GM19099 (cell line): ENCODE measurements around the gene MKS1.

Source experiments
- POLR2A ChIP-seq: IDR thresholded peaks from 3 replicates; pipeline ENCODE4 v1.6.1; 2011; ENCODE audit warnings: low read depth; ENCODE audit not compliant: insufficient read length; ENCODE audit errors: extremely low read depth

MKS1 gene

DNA sequence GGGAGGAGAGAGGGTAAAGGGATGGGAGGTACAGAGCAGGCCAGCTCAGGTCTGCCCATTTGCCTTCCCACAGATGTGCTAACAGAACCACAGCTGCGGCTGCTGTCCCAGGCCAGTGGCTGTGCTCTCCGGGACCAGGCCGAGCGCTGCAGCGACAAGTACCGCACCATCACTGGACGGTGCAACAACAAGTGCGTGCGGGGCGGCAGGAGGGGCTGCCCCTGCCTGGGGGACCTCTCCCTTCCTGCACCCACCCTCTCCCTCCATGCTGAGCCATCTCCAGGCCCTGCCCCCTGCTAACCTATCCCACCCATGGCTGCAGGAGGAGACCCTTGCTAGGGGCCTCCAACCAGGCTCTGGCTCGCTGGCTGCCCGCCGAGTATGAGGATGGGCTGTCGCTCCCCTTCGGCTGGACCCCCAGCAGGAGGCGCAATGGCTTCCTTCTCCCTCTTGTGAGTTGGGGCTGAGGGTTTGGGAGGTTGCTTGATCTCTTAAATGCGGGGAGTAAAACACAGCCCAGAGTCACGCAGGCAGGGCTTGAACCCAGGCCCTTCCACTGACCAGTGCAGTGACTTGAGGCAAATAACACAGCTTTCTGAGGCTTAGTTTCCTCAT, 25.3 kb downstream of the MKS1 start:
- no peak for TF ChIP-seq POLR2A

DNA sequence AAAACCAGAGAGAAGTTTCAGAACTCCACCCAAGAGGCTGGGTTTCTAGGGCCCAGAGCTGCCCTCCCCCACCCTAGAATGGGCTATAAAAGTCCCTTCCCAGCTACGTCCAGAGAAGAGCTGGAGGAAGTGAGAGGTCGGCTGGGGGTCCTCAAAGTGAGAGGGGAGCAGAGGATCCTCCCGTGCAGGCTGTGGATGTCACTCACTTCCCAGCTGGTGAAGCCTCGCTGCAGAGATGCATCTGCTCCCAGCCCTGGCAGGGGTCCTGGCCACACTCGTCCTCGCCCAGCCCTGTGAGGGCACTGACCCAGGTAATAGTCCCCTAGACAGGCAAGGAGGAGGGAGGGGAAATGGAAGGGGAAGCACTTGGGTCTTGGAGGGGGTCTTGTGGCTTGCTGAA, 26.4 kb downstream of the MKS1 start, which contains the start of gene EPX:
EPX (plus strand) TSS at position 115 of the 400 bp plus-strand sequence; CDS start at position 236, 121 bp downstream.
- TF ChIP-seq POLR2A: no peak

DNA sequence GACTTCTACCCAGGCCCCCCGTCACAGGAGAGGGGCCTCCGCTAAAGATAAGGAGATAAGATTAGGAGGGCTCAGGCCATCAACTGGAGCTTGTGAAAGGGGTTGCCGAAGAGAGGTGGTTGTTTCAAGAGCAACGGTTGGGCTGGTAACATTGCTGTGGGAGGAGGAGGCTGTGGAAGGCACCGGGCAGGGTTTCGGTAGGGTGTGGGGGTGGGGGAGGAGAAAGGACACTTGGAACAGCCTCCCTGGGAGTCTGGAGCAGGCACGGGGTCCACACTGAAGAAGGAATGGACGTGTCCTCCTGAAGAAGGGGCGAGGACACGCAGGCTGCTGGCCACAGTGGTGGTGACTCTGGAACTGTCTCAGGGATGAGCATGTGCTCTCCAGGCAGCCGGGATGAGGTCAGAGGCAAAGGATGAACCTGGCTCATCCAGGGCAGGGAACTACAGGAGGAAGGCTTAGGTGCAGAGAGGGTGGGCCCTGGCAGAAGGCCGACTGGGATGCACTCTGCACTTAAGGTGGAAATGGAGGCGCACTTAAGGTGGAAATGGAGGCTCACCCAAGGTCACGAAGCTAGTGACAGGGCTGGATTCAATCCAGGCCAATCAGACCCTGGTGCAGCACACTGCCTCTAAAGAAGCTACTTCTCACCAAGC, 27.7 kb downstream of the MKS1 start:
- TF ChIP-seq POLR2A: no peak

DNA sequence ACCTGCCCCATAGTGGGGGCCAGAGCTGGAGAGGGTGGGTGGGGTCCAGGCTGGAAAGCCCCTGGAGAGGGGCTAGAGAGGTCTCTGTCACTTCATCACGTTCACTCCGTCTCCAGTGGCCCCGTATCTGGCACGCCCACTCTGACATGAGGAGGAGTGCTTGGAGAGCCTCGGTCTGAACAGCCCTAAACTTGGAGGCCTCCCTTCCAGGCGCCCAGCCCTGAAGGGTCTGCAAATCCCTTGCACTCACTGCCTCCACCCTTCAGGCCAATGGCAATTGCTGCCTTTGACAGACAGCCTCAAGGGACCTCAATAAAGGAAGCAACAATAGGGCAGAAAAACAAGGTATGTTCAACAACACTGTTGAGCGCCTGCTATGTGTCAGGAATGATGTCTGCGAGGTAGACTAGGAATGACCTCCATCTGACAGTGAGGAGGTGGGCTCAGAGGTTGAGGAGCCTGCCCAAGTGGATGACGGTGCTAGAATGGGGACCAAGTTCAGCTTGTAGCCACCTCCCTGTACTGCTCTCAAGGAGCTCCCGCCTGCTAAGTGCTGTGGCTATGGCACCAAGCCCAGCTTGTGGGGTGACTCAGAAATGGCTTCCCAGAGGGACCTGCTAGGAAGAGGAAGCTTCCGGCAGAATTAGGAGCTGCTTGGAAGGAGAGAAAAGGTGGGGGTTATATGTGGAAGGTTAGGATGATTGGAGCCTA, 29.5 kb downstream of the MKS1 start:
- TF ChIP-seq POLR2A: no peak

DNA sequence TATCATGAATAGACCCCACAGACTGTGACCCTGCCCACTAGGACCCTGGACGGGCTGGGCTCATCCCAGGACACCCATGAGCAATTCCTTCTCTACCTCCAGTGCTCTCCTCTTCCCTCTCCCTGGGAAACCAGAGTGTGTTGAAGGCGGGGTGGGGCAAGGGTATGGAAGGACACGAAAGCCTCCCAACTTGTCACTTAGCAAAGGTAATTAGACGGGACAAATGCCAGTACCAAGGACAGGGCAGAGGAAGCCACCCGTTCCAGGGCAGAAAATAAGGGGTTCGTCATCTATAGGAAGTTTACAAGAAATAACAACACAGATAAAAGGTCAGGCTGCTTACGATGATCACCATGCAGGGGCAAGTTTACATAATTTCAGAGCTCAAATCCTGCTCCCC, 31.4 kb downstream of the MKS1 start:
- TF ChIP-seq POLR2A: no peak

DNA sequence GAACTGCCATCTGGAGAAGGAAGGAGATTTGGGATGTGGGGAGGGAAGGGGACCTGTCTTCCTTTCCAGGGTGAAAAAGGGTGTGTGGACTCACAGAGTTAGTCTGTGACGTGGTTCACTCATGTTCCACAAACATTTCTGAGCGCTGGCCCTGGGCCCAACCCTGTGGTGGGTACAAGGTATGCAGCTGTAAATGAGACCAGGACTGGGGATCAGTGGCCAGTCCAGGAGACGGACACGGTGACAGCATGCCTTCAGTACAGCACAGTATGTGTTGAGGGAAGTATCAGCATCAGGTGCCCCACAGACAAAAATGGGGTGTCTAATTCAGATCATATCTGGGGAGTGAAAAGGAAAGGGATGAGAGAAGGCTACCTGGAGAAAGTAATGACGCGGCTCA, 32.0 kb downstream of the MKS1 start:
- no peak for TF ChIP-seq POLR2A

DNA sequence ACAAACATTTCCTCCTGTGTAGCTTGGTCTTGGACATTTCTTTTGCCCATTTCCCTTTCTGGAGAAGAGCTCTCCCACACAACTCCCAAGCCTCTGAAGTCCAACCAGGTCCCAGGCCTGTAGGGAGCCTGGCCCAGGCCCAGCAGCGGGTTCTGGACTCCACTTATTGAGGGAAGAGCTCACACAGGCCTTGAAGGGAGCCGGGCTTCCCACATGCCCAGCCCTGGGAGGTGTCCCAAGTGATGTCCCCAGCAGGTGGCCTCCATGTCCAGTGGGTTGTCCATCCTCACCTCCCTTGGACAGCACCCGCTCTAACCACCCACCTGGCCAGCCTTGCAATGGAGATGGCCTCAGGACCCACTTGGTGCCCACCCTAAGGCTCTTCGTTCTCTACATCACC, 32.5 kb downstream of the MKS1 start:
- TF ChIP-seq POLR2A: no peak

DNA sequence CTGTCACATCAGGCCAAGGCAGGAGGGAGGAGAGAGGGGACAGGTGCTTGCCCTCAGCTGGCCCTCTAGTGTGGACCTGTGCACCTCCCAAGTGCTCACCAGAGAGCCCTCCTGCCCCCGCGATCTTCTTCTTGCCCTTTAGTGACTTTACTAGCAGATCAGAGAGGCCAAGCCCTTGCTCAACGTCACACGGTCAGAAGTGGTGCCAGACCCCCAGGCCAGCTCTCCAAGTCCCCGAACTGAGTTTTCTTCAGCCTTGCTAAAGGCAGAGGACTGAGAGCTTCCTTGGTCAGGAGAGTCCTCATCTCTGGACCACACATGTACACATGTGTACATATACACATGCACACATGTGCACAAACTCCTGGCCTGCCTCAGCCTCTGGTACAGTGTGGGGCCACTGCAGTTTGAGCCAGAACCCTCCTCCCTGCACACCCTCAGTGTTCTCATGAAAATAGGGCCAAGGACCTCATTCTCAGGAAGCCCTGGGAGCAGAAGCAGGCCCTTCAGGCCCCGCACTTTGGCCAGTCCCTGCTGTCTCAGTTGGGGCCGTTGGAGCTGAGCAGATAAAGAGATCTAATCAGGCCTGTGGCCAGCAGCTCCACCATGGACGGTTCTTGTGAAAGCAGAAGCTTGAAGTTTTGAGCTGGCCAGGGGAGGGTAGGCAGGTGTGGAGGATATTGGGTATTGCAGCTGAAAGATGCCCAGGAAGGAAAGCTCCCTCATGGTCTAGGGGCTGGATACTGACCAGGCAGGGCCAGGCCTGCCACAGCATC, 33.9 kb downstream of the MKS1 start:
- TF ChIP-seq POLR2A: no peak

DNA sequence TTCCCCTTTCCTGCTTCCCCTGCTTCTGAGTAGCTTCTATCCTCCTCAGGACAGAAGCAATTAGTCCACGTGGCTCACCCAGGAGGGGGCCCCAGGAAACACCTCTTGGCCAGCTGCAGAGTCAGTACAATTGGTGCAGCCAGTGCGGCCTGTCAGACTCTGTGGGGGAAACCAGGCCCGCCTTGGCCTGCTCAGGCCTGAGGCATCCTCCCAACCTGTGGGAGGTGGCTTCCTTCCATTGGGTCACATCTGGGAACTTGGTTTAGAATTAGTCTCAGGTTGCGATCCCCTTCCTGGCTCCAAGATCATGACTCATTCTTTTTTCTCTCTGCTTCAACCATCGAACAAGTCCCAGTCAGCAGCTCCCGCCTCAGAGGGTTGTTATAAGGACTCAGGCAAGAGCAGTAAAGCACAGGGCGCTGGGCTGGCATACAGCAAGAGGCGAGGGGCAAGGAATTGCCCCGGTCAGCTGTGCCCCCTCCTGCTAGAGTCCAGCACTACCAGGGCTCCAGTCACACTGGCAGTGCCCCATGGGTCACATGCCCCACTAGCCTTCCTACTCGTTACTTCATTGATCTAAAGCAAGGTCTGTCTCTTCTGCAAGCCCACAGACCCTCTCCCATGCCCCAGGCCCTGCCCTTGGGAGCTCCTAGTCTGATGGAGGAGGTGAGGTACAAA, 34.6 kb downstream of the MKS1 start:
- no peak for TF ChIP-seq POLR2A

DNA sequence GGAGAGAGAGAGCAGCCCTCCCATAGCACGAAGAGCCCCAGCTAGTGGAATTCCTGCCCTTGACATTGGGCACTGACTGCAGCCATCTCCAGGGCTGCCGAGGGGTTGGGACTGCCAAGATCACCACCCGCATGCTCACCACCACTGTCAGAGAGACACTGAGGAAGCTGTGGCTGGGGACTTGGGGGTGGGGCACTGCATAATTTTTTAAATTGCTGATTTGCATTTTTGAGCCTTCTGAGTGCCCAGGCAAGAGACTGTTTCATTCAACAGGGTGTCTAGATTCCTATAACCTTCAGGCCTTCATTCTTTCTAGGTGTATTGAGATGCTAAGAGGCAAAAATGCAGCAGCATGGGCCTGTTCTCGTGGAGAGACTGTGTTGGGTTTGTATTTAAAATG, 35.5 kb downstream of the MKS1 start:
- TF ChIP-seq POLR2A: no peak

DNA sequence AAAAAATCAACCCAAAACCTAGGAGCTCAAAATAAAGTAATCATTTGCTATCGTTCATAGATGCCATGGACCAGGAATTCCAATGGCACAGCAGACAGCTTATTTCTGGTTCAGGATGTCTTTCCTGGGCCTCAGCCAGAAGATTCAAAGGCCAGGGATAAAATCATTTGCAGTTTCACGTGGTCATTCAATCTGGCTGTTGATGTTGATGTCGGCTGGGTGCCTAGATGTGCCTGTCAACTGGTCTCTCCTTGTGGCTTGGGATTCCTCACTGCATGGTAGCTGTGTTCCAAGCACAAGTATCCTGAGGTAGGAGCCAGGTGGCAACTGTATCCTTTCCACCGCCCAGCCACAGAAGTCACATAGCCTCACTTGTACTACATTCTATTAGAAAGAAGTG, 37.3 kb downstream of the MKS1 start:
- TF ChIP-seq POLR2A: no peak

DNA sequence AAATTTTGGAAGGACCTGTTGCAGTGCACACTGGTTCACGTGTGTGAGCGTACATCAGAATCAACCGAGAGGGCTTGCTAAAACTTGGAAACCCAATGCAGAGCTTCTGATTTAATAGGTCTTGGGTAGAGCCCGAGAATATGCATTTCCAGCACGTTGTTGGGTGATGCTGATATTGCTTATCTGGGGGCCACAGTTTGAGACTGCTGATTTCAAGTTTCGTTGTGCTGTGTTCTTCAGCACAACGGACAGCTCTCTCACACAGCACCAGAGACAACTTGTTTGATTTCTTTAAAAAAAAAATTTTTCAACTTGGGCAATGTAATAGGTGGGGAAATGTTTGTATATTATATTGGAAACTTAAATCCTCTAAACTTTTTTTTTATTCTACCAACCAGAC, 42.9 kb downstream of the MKS1 start:
- TF ChIP-seq POLR2A: no peak

DNA sequence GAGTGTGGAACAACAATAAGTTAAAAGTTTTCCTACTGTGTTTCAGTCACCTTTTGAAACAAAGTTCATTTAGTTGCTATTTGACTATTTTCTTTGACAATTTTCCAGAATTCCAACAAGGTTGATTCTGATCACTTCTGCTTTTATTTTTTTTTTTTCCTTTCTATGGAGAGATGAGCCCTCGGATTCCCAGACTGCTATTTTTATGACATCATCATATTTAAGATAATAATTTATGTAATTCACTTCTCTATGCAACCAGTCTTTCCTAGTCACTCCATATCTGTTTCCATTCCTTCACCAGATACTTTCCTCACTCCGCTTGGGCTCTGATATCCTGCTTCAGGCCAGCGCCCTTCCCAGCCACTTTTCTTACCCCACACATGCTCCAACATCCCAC, 44.2 kb downstream of the MKS1 start:
- TF ChIP-seq POLR2A: no peak

DNA sequence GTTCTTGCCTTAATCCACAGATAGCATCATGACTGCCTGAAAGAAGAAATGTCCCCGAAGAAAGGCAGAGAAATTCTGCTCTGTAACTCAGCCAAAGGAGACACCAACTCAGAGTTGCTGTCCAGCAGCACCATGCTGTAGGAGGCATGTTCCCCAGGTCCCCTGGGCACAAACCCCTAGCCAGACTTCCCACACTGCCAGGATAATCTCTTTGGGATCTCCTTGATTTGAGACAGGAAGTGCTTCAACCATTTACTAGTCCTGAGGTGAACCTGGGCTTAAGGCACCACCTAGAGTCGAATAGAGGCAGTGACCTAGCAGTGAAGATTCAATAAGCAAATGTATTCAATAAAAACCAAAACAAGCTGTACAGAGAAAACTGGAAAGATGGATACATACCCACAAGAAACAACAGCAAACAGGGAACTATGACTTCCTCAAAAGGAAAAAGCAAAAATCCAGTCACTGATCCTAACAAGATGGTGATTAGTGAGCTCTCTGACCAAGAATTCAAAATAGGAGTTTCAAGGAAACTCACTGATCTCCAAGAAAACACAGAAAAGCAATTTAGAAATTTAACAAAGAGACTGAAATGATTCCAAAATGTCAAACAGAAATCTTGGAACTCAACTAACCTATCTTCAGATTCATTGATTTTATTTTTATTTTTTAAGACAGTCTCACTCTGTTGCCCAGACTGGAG, 46.5 kb downstream of the MKS1 start:
- TF ChIP-seq POLR2A: no peak
